ENCODE data around the gene CAPZB. TPM values are rescaled to one million over a fixed set of nuclear protein-coding genes. Genes with fewer than 3 reads are reported as not detected.
A peak's percentile ranks its signal among the peaks of the same experiment; 100 is the strongest.

Gene CAPZB
- total and polyA plus RNA-seq, 7 experiments from 2014 or later: 216 to 559 (median 327) TPM

GRCh38 chr1:19329611-19330010 lies 155.7 kb downstream of the CAPZB start:
- Histone ChIP-seq H3K9me3 (ENCODE audit: control insufficient read depth in 2 of 3, low read length in 3 of 3) (no peaks in the 10 kb centered on the region), H3K4me1 (ENCODE audit: control insufficient read depth in 2 of 2, insufficient read depth in 2 of 2, low read length in 2 of 2) (no peaks in the 10 kb centered on the region), H3K27me3 (ENCODE audit: control insufficient read depth in 2 of 2, insufficient read depth in 2 of 2, low read length in 2 of 2) (no peaks in the 10 kb centered on the region), H3K36me3 (ENCODE audit: control insufficient read depth in 2 of 3, insufficient read depth in 3 of 3, low read length in 3 of 3) (peaks cover 0 to 16% (median 0%) of the 10 kb centered on the region in 3 experiments), H3K4me3 (ENCODE audit: low read length) (no peak overlapping the region), H3K27ac (ENCODE audit: low read depth, low read length) (no peak overlapping the region)
- DNase-seq (no peak), ATAC-seq (no peak)
- ChIA-PET POLR2A (no interaction called here), CTCF (interaction anchor here (1.0 kb wide), 1 partner anchor 12 kb away, joined by 3 read pairs; no protein-coding TSS in a partner anchor)
- Mint-ChIP-seq H3K36me3 (no peaks in the 10 kb centered on the region), H3K27me3 (no peaks in the 10 kb centered on the region), H3K9me3 (peaks cover 0 to 9% (median 0%) of the 10 kb centered on the region in 11 donors), H3K27ac (peak overlapping the region in 3 of 9 donors; percentile 45 to 84 (median 81)), H3K4me3 (peak overlapping the region in 2 of 10 donors; percentile 5 to 34), H3K4me1 (peaks cover 0 to 3% (median 0%) of the 10 kb centered on the region in 7 donors)
- intact Hi-C loops (cut with micrococcal nuclease): no loop called here

GRCh38 chr1:19329188-19329587 lies 156.2 kb downstream of the CAPZB start:
- Histone ChIP-seq H3K4me1 (ENCODE audit: control insufficient read depth in 2 of 2, insufficient read depth in 2 of 2, low read length in 2 of 2) (no peaks in the 10 kb centered on the region), H3K9me3 (ENCODE audit: control insufficient read depth in 2 of 3, low read length in 3 of 3) (no peaks in the 10 kb centered on the region), H3K27me3 (ENCODE audit: control insufficient read depth in 2 of 2, insufficient read depth in 2 of 2, low read length in 2 of 2) (no peaks in the 10 kb centered on the region), H3K36me3 (ENCODE audit: control insufficient read depth in 2 of 3, insufficient read depth in 3 of 3, low read length in 3 of 3) (peaks cover 0 to 20% (median 0%) of the 10 kb centered on the region in 3 experiments), H3K27ac (ENCODE audit: low read depth, low read length) (no peak overlapping the region), H3K4me3 (ENCODE audit: low read length) (no peak overlapping the region)
- H3K4me1 Mint-ChIP-seq: peaks cover 0 to 3% (median 0%) of the 10 kb centered on the region in 7 donors
- peak overlapping the region in 1 of 9 donors; percentile 84 for H3K27ac Mint-ChIP-seq
- ATAC-seq (no peak), DNase-seq (no peak)
- peaks cover 0 to 9% (median 0%) of the 10 kb centered on the region in 11 donors for H3K9me3 Mint-ChIP-seq
- ChIA-PET CTCF (interaction anchor here (0.6 kb wide), 1 partner anchor 253 kb away, joined by 3 read pairs; no protein-coding TSS in a partner anchor), POLR2A (no interaction called here)
- intact Hi-C loops (cut with micrococcal nuclease): no loop called here
- no peaks in the 10 kb centered on the region for H3K36me3 Mint-ChIP-seq
- no peaks in the 10 kb centered on the region for H3K27me3 Mint-ChIP-seq
- H3K4me3 Mint-ChIP-seq: no peak overlapping the region

GRCh38 chr1:19328486-19328885 lies 156.9 kb downstream of the CAPZB start:
- H3K36me3 ChIP-seq (ENCODE audit: control insufficient read depth in 2 of 3, insufficient read depth in 3 of 3, low read length in 3 of 3): peaks cover 0 to 27% (median 0%) of the 10 kb centered on the region in 3 experiments
- no peaks in the 10 kb centered on the region for H3K27me3 Mint-ChIP-seq
- ChIA-PET CTCF (interaction anchor here (0.6 kb wide), 1 partner anchor 254 kb away, joined by 3 read pairs; no protein-coding TSS in a partner anchor), POLR2A (no interaction called here)
- no peak for DNase-seq
- no peaks in the 10 kb centered on the region for H3K9me3 ChIP-seq (ENCODE audit: control insufficient read depth in 2 of 3, low read length in 3 of 3)
- ATAC-seq: no peak
- no peaks in the 10 kb centered on the region for H3K27me3 ChIP-seq (ENCODE audit: control insufficient read depth in 2 of 2, insufficient read depth in 2 of 2, low read length in 2 of 2)
- H3K36me3 Mint-ChIP-seq: peaks cover 0 to 3% (median 0%) of the 10 kb centered on the region in 5 donors
- no peak overlapping the region for H3K27ac ChIP-seq (ENCODE audit: low read depth, low read length)
- H3K9me3 Mint-ChIP-seq: peaks cover 0 to 9% (median 0%) of the 10 kb centered on the region in 11 donors
- no peak overlapping the region for H3K4me3 ChIP-seq (ENCODE audit: low read length)
- intact Hi-C loops (cut with micrococcal nuclease): no loop called here
- H3K27ac Mint-ChIP-seq: peak overlapping the region in 1 of 9 donors; percentile 28
- no peak overlapping the region for H3K4me3 Mint-ChIP-seq
- H3K4me1 Mint-ChIP-seq: peaks cover 0 to 3% (median 0%) of the 10 kb centered on the region in 7 donors
- no peaks in the 10 kb centered on the region for H3K4me1 ChIP-seq (ENCODE audit: control insufficient read depth in 2 of 2, insufficient read depth in 2 of 2, low read length in 2 of 2)

GRCh38 chr1:19327736-19328135 lies 157.6 kb downstream of the CAPZB start:
- Histone ChIP-seq H3K36me3 (ENCODE audit: control insufficient read depth in 2 of 3, insufficient read depth in 3 of 3, low read length in 3 of 3) (peaks cover 0 to 27% (median 0%) of the 10 kb centered on the region in 3 experiments), H3K4me3 (ENCODE audit: low read length) (no peak overlapping the region), H3K27me3 (ENCODE audit: control insufficient read depth in 2 of 2, insufficient read depth in 2 of 2, low read length in 2 of 2) (no peaks in the 10 kb centered on the region), H3K4me1 (ENCODE audit: control insufficient read depth in 2 of 2, insufficient read depth in 2 of 2, low read length in 2 of 2) (no peaks in the 10 kb centered on the region), H3K27ac (ENCODE audit: low read depth, low read length) (no peak overlapping the region), H3K9me3 (ENCODE audit: control insufficient read depth in 2 of 3, low read length in 3 of 3) (no peaks in the 10 kb centered on the region)
- H3K27me3 Mint-ChIP-seq: no peaks in the 10 kb centered on the region
- peaks cover 0 to 9% (median 0%) of the 10 kb centered on the region in 11 donors for H3K9me3 Mint-ChIP-seq
- POLR2A ChIA-PET: no interaction called here
- CTCF ChIA-PET: no interaction called here
- H3K4me3 Mint-ChIP-seq: peak overlapping the region in 1 of 10 donors; percentile 42
- H3K36me3 Mint-ChIP-seq: peaks cover 0 to 5% (median 0%) of the 10 kb centered on the region in 5 donors
- peak overlapping the region in 3 of 9 donors; percentile 12 to 51 (median 36) for H3K27ac Mint-ChIP-seq
- peaks cover 0 to 6% (median 0%) of the 10 kb centered on the region in 7 donors for H3K4me1 Mint-ChIP-seq
- DNase-seq (no peak), ATAC-seq (no peak)
- intact Hi-C loops (cut with micrococcal nuclease): no loop called here

- Mint-ChIP-seq H3K9me3 (peaks cover 0 to 9% (median 0%) of the 10 kb centered on the region in 11 donors), H3K4me3 (peak overlapping the region in 1 of 10 donors; percentile 42), H3K27ac (peak overlapping the region in 2 of 9 donors; percentile 36 to 51), H3K27me3 (no peaks in the 10 kb centered on the region), H3K36me3 (peaks cover 0 to 7% (median 0%) of the 10 kb centered on the region in 5 donors), H3K4me1 (peaks cover 0 to 11% (median 0%) of the 10 kb centered on the region in 7 donors)
- H3K36me3 ChIP-seq (ENCODE audit: control insufficient read depth in 2 of 3, insufficient read depth in 3 of 3, low read length in 3 of 3): peaks cover 0 to 27% (median 0%) of the 10 kb centered on the region in 3 experiments
- POLR2A ChIA-PET: no interaction called here
- H3K4me1 ChIP-seq (ENCODE audit: control insufficient read depth in 2 of 2, insufficient read depth in 2 of 2, low read length in 2 of 2): no peaks in the 10 kb centered on the region
- H3K9me3 ChIP-seq (ENCODE audit: control insufficient read depth in 2 of 3, low read length in 3 of 3): no peaks in the 10 kb centered on the region
- DNase-seq: no peak
- CTCF ChIA-PET: no interaction called here
- H3K4me3 ChIP-seq (ENCODE audit: low read length): no peak overlapping the region
- intact Hi-C loops (cut with micrococcal nuclease): no loop called here
- H3K27ac ChIP-seq (ENCODE audit: low read depth, low read length): no peak overlapping the region
- no peak for ATAC-seq
- H3K27me3 ChIP-seq (ENCODE audit: control insufficient read depth in 2 of 2, insufficient read depth in 2 of 2, low read length in 2 of 2): no peaks in the 10 kb centered on the region
Measured at GRCh38 chr1:19327301-19327700, 158.0 kb downstream of the CAPZB start.

DNA sequence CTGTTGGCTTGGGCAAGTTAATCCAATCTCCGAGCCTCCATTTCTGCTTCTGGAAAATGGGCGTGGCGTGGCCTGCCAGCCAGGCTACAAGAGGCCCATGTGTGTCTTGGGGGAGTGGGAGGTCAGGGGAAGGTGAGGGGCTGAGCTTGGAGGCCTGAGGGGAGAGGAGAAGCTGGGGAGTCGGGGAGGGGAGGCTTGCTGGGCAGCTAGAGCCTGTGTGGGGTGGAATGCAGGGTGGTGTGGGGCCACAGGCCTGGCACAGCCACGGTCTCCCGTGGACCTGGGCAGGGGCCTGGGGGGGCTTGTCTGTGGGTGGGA lies 158.6 kb downstream of the CAPZB start:
- Mint-ChIP-seq H3K4me3 (no peak overlapping the region), H3K27me3 (no peaks in the 10 kb centered on the region), H3K36me3 (peaks cover 0 to 8% (median 0%) of the 10 kb centered on the region in 5 donors), H3K4me1 (peaks cover 0 to 14% (median 0%) of the 10 kb centered on the region in 7 donors), H3K27ac (peak overlapping the region in 3 of 9 donors; percentile 13 to 28 (median 23)), H3K9me3 (peaks cover 0 to 7% (median 0%) of the 10 kb centered on the region in 11 donors)
- Histone ChIP-seq H3K4me1 (ENCODE audit: control insufficient read depth in 2 of 2, insufficient read depth in 2 of 2, low read length in 2 of 2) (no peaks in the 10 kb centered on the region), H3K4me3 (ENCODE audit: low read length) (no peak overlapping the region), H3K36me3 (ENCODE audit: control insufficient read depth in 2 of 3, insufficient read depth in 3 of 3, low read length in 3 of 3) (peaks cover 0 to 27% (median 0%) of the 10 kb centered on the region in 3 experiments), H3K27me3 (ENCODE audit: control insufficient read depth in 2 of 2, insufficient read depth in 2 of 2, low read length in 2 of 2) (no peaks in the 10 kb centered on the region), H3K27ac (ENCODE audit: low read depth, low read length) (no peak overlapping the region), H3K9me3 (ENCODE audit: control insufficient read depth in 2 of 3, low read length in 3 of 3) (no peaks in the 10 kb centered on the region)
- intact Hi-C loops (cut with micrococcal nuclease): no loop called here
- DNase-seq (no peak), ATAC-seq (no peak)
- POLR2A ChIA-PET: no interaction called here
- CTCF ChIA-PET: no interaction called here

Measured in naive thymus-derived CD4-positive, alpha-beta T cell (primary cell).